Neutrophil (primary cell): ENCODE measurements around the gene IL36B.
A peak's percentile ranks its signal among the peaks of the same experiment; 100 is the strongest.

Experiments
- H3K27ac ChIP-seq: fragments of 200-600 bp; sonication (generic); 2 replicates; pipeline ENCODE4 v1.5.1; 2016; ENCODE audit warnings: mild to moderate bottlenecking, moderate library complexity
- H3K27me3 ChIP-seq: fragments of 200-600 bp; sonication (generic); 2 replicates; pipeline ENCODE4 v1.6.0; 2016; ENCODE audit warnings: mild to moderate bottlenecking
- H3K36me3 ChIP-seq: fragments of 200-600 bp; sonication (generic); 2 replicates; pipeline ENCODE4 v1.5.1; 2017
- H3K4me1 ChIP-seq, 2 experiments: fragments of 200-600 bp in 1 of 2; sonication (generic) in 1 of 2; 1 replicate in 1 of 2; 2 replicates in 1 of 2; pipeline versions ENCODE4 v1.5.1 to v1.6.1; 2013 to 2016; ENCODE audit warnings: low read depth in 1 of 2, low read length in 1 of 2, mild to moderate bottlenecking in 1 of 2, moderate library complexity in 1 of 2; ENCODE audit not compliant: control insufficient read depth in 1 of 2, insufficient read depth in 1 of 2
- H3K4me3 ChIP-seq, 2 experiments: fragments of 200-600 bp in 1 of 2; sonication (generic) in 1 of 2; 1 replicate in 1 of 2; 2 replicates in 1 of 2; pipeline ENCODE4 v1.5.1; 2013 to 2016; ENCODE audit warnings: low read depth in 1 of 2, low read length in 1 of 2, mild to moderate bottlenecking in 1 of 2, moderate library complexity in 1 of 2
- H3K9me3 ChIP-seq: fragments of 200-600 bp; sonication (generic); 2 replicates; pipeline ENCODE4 v1.5.1; 2016
- TF ChIP-seq, protein P1 (sequence below): fragments of 200-600 bp; sonication (generic); IDR thresholded peaks from 2 replicates; pipeline ENCODE4 v1.5.1; 2016; ENCODE audit warnings: antibody characterized with exemption

IL36B gene

DNA sequence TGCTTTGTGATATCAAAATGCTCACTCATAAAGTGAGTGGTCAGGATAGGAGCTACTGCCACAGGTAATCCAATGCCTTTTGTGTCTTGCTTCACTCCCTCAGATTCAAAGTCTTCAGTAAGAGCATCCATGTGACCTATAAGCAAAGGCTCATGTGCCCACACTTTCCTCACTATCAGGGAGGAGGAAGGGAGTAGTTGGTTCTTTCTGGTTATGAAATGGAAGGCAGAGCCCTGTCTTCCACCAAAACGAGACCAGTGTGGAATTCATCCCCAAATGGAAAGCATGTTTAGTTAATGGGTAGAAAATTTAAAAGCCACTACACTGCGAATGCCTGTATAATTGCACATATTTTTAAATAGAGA lies 40.9 kb upstream of the IL36B start:
- no peaks in the 10 kb centered on the region for H3K27me3 ChIP-seq
- no peaks in the 10 kb centered on the region for H3K36me3 ChIP-seq
- H3K27ac ChIP-seq, result no peak overlapping the region
- TF ChIP-seq, protein P1, sequence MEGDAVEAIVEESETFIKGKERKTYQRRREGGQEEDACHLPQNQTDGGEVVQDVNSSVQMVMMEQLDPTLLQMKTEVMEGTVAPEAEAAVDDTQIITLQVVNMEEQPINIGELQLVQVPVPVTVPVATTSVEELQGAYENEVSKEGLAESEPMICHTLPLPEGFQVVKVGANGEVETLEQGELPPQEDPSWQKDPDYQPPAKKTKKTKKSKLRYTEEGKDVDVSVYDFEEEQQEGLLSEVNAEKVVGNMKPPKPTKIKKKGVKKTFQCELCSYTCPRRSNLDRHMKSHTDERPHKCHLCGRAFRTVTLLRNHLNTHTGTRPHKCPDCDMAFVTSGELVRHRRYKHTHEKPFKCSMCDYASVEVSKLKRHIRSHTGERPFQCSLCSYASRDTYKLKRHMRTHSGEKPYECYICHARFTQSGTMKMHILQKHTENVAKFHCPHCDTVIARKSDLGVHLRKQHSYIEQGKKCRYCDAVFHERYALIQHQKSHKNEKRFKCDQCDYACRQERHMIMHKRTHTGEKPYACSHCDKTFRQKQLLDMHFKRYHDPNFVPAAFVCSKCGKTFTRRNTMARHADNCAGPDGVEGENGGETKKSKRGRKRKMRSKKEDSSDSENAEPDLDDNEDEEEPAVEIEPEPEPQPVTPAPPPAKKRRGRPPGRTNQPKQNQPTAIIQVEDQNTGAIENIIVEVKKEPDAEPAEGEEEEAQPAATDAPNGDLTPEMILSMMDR, result no peak
- no peaks in the 10 kb centered on the region for H3K9me3 ChIP-seq
- no peak overlapping the region for H3K4me3 ChIP-seq
- peaks cover 10 to 13% of the 10 kb centered on the region in 2 experiments for H3K4me1 ChIP-seq

DNA sequence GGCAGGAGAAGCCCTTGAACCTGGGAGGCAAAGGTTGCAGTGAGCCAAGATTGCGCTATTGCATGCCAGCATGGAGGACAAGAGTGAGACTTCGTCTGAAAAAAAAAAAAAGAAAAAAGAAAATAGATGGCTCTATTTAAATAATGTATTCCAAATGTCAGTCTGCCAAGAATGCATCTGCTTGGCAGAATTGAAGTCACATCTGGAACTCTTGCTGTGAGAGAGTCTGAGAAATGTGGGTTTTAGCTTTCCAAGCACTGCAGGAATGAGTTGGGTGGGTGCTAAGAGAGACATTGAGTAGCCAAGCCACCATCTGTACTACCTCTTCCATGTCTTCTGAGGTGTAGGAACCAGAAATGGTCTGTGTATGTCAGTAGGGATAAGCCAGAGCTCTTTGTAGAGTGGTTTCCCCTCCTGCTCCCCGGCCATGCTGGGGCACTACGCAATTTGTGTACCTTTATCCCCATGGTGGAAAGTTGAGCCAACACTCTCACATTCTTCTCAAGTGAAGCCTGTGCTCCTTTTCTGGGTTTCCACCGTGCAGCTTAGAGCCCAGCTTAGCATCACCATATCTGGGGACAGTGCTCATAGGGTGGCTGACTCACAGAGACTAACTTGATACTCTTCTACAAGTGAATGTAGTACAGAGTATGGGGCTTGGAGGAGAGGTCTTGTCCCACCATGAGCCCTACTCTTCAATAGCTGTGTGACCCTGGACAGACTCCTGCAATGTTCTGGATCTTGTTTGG lies 40.4 kb upstream of the IL36B start:
- no peaks in the 10 kb centered on the region for H3K36me3 ChIP-seq
- no peaks in the 10 kb centered on the region for H3K27me3 ChIP-seq
- no peak overlapping the region for H3K4me3 ChIP-seq
- TF ChIP-seq, protein P1, result no peak
- H3K4me1 ChIP-seq, result peaks cover 10 to 13% of the 10 kb centered on the region in 2 experiments
- no peak overlapping the region for H3K27ac ChIP-seq
- no peaks in the 10 kb centered on the region for H3K9me3 ChIP-seq

DNA sequence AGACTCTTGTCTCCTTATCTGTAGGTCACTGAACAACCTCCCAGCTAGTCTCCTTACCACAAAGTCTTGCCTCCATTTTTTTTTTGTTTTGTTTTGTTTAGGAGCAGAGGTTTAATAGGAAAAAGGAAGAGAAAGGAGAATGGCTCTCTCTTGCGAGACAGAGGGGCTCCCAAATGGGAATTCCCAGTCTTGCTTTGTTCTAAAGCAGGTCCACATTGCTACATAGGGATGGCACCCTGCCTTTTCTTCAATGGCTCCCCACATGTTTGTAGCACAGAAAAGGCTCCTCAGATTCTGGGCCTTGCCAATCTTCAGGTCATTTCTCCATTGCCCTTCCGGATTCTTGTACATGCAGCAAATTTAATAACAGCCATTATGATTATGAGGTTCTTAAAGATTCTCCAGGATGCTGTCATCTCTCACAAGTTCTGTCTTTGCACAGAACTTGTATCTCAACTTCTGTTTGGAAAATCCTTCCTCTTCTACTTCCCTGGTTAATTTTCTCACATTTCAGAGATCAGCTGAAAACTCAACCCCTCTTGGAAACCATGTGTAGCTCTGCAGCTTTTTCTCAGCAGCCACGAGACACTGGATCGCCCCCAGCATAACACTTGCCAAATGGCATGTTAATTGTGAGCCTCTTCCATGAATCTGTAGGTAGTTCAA lies 38.7 kb upstream of the IL36B start:
- H3K36me3 ChIP-seq, result no peaks in the 10 kb centered on the region
- H3K4me3 ChIP-seq, result no peak overlapping the region
- no peaks in the 10 kb centered on the region for H3K27me3 ChIP-seq
- TF ChIP-seq, protein P1, result no peak
- peaks cover 10 to 13% of the 10 kb centered on the region in 2 experiments for H3K4me1 ChIP-seq
- no peaks in the 10 kb centered on the region for H3K9me3 ChIP-seq
- H3K27ac ChIP-seq, result no peak overlapping the region

DNA sequence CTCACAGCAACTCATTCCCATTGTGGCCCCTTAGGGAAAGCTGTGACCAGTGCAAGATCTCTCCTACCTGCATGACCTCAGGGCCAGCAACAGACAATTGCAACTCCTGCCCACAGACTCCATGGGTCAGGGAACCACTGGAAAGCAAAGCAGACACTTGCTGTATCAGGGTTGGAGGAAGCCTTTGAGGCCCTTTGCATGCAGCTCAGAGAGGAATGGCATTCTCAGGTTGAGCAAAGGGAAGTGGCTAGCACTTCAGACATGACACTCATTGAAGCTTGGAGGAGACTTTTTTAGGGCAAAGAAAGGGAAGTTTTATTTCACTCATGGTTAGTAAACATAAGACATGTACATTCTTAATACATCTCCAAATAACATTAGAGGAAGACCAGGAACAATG lies 37.2 kb upstream of the IL36B start:
- Histone ChIP-seq H3K9me3 (no peaks in the 10 kb centered on the region), H3K36me3 (no peaks in the 10 kb centered on the region), H3K27me3 (no peaks in the 10 kb centered on the region), H3K4me1 (peaks cover 10 to 13% of the 10 kb centered on the region in 2 experiments), H3K27ac (peak overlapping the region; percentile 57), H3K4me3 (no peak overlapping the region)
- TF ChIP-seq, protein P1, result no peak

DNA sequence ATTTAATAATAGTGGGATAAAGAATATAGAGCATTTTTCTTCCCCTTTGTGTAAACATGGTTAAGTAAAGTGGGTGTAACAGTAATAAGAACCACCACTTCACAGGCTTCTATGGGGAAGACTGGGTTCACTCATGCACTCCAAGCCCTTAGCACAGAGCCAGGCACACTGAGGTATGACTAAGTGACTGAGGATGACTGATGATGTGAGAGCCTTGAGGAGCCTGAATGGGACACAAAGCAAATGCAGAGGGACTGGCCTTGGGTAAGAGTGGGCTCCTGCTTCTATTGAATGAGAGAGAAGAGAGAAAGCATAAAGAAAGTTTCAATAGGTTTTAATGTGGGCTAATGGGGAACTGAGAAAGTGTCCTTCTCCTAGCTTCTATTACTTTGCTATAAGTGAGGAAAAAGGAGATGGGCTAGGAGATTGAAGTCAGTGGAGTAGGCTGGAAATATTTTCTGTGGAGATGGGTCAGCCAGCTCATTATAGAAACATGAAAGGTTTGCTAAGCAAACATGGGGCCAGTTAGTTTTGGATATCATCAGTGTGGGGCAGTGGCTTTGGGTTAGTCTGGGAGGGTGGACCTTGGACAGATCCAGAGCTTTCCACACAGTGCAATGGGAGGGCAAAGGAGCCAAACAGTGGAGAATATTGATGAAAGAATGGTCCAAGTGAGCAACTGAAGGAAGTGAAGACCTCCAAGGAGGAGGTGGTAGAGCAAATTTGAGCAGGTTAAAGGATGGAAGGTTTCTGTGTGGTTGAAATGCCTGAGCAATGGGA lies 35.7 kb upstream of the IL36B start:
- TF ChIP-seq, protein P1, result no peak
- H3K27me3 ChIP-seq, result no peaks in the 10 kb centered on the region
- H3K36me3 ChIP-seq, result no peaks in the 10 kb centered on the region
- peaks cover 13 to 20% of the 10 kb centered on the region in 2 experiments for H3K4me1 ChIP-seq
- H3K9me3 ChIP-seq, result no peaks in the 10 kb centered on the region
- H3K27ac ChIP-seq, result no peak overlapping the region
- H3K4me3 ChIP-seq, result no peak overlapping the region
